Neutrophil (primary cell): Measurements from ENCODE around the gene HECTD1.

Experiments used
- H3K27ac ChIP-seq: fragments of 200-600 bp; sonication (generic); 2 replicates; pipeline ENCODE4 v1.5.1; 2016; ENCODE audit warnings: mild to moderate bottlenecking, moderate library complexity
- H3K27me3 ChIP-seq: fragments of 200-600 bp; sonication (generic); 2 replicates; pipeline ENCODE4 v1.6.0; 2016; ENCODE audit warnings: mild to moderate bottlenecking
- H3K36me3 ChIP-seq: fragments of 200-600 bp; sonication (generic); 2 replicates; pipeline ENCODE4 v1.5.1; 2017
- H3K4me1 ChIP-seq, 2 experiments: fragments of 200-600 bp in 1 of 2; sonication (generic) in 1 of 2; 1 replicate in 1 of 2; 2 replicates in 1 of 2; pipeline versions ENCODE4 v1.5.1 to v1.6.1; 2013 to 2016; ENCODE audit warnings: low read depth in 1 of 2, low read length in 1 of 2, mild to moderate bottlenecking in 1 of 2, moderate library complexity in 1 of 2; ENCODE audit not compliant: control insufficient read depth in 1 of 2, insufficient read depth in 1 of 2
- H3K4me3 ChIP-seq, 2 experiments: fragments of 200-600 bp in 1 of 2; sonication (generic) in 1 of 2; 1 replicate in 1 of 2; 2 replicates in 1 of 2; pipeline ENCODE4 v1.5.1; 2013 to 2016; ENCODE audit warnings: low read depth in 1 of 2, low read length in 1 of 2, mild to moderate bottlenecking in 1 of 2, moderate library complexity in 1 of 2
- H3K9me3 ChIP-seq: fragments of 200-600 bp; sonication (generic); 2 replicates; pipeline ENCODE4 v1.5.1; 2016
- CTCF ChIP-seq: fragments of 200-600 bp; sonication (generic); IDR thresholded peaks from 2 replicates; pipeline ENCODE4 v1.5.1; 2016; ENCODE audit warnings: antibody characterized with exemption

Gene HECTD1

GRCh38 chr14:31173120-31173837 is 34.3 kb downstream of the HECTD1 start:
- no peak for TF ChIP-seq CTCF
- no peak overlapping the region for H3K4me3 ChIP-seq
- peaks cover 85% of the 10 kb centered on the region for H3K36me3 ChIP-seq

GRCh38 chr14:31172084-31172483 is 35.5 kb downstream of the HECTD1 start:
- H3K27ac ChIP-seq: no peak overlapping the region
- no peaks in the 10 kb centered on the region for H3K4me1 ChIP-seq
- TF ChIP-seq CTCF: no peak
- no peaks in the 10 kb centered on the region for H3K9me3 ChIP-seq
- H3K4me3 ChIP-seq: no peak overlapping the region
- H3K36me3 ChIP-seq: peaks cover 87% of the 10 kb centered on the region
- H3K27me3 ChIP-seq: no peaks in the 10 kb centered on the region

More at GRCh38 chr14:31173120-31173837, 34.3 kb downstream of the HECTD1 start:
- H3K27me3 ChIP-seq: no peaks in the 10 kb centered on the region
- no peak overlapping the region for H3K27ac ChIP-seq
- no peaks in the 10 kb centered on the region for H3K9me3 ChIP-seq
- no peaks in the 10 kb centered on the region for H3K4me1 ChIP-seq

GRCh38 chr14:31170411-31170810 is 37.2 kb downstream of the HECTD1 start:
- peaks cover 94% of the 10 kb centered on the region for H3K36me3 ChIP-seq
- H3K27me3 ChIP-seq: no peaks in the 10 kb centered on the region
- no peak overlapping the region for H3K4me3 ChIP-seq
- H3K27ac ChIP-seq: no peak overlapping the region
- no peaks in the 10 kb centered on the region for H3K4me1 ChIP-seq
- H3K9me3 ChIP-seq: no peaks in the 10 kb centered on the region
- no peak for TF ChIP-seq CTCF

- H3K9me3 ChIP-seq: no peaks in the 10 kb centered on the region
- H3K4me3 ChIP-seq: no peak overlapping the region
- no peak for TF ChIP-seq CTCF
- H3K27ac ChIP-seq: no peak overlapping the region
- H3K36me3 ChIP-seq: peaks cover 93% of the 10 kb centered on the region
- H3K27me3 ChIP-seq: no peaks in the 10 kb centered on the region
- no peaks in the 10 kb centered on the region for H3K4me1 ChIP-seq
Measured at GRCh38 chr14:31169877-31170276, 37.7 kb downstream of the HECTD1 start.

GRCh38 chr14:31167032-31167431 is 40.6 kb downstream of the HECTD1 start:
- no peak for TF ChIP-seq CTCF
- Histone ChIP-seq H3K9me3 (no peaks in the 10 kb centered on the region), H3K4me1 (no peaks in the 10 kb centered on the region), H3K27me3 (no peaks in the 10 kb centered on the region), H3K27ac (no peak overlapping the region), H3K36me3 (peaks cover 96% of the 10 kb centered on the region), H3K4me3 (no peak overlapping the region)
